Lower leg skin (tissue), 4 donors: ENCODE measurements around the gene DLD. TPM values are rescaled to one million over a fixed set of nuclear protein-coding genes. Genes with fewer than 3 reads are reported as not detected.

ENCODE experiments used
- DNase-seq, 2 donors: peaks; one replicate each; pipeline ENCODE4 v3.0.0-alpha.2; 2019; ENCODE audit warnings: low spot score in 2 of 2
- H3K4me3 ChIP-seq: fragments of 200-600 bp; sonication (generic); 2 replicates; pipeline ENCODE4 v1.5.1; 2017; ENCODE audit warnings: mild to moderate bottlenecking, low read depth; ENCODE audit not compliant: poor library complexity, severe bottlenecking
- CTCF ChIP-seq, 3 donors: fragments of 450-650 bp; IDR thresholded peaks; one replicate each; pipeline ENCODE4 v1.5.1; 2016; ENCODE audit warnings: antibody characterized with exemption in 3 of 3, mild to moderate bottlenecking in 3 of 3, moderate library complexity in 2 of 3
- POLR2A ChIP-seq, 2 donors: fragments of 450-650 bp; IDR thresholded peaks; one replicate each; pipeline ENCODE4 v1.6.1; 2016 to 2017; ENCODE audit warnings: antibody characterized with exemption in 2 of 2, mild to moderate bottlenecking in 1 of 2, moderate library complexity in 1 of 2
- WGBS, 2 donors: methylation state at CpG; one replicate each; pipeline ENCODE4 v1.1.5; 2018; 5-methylcytosine and 5-hydroxymethylcytosine counted together
- intact Hi-C: fragments of 100-400 bp; cut with DNase I; formaldehyde crosslinking; loops from one replicate; pipeline ENCODE4 v1.15.0; 2023; ENCODE audit warnings: low total_unique reads
- total RNA-seq, 4 donors: library from RNA; depleted of rRNA; stranded (reverse); fragments of >200 nt; gene quantifications; one replicate each; pipeline ENCODE4 v1.1.0, GENCODE V29; 2016

Gene DLD
- total RNA-seq, 4 donors from 2014 or later: 52.2 to 139 (median 69.7) TPM

GRCh38 chr7:107926481-107926880 is 35.5 kb downstream of the DLD start:
- H3K4me3 ChIP-seq: no peak overlapping the region
- DNase-seq: no peak
- TF ChIP-seq CTCF (IDR thresholded peaks at IDR 0.05) (no peak), POLR2A (IDR thresholded peaks at IDR 0.05) (no peak)
- intact Hi-C loops: no loop called here
- 92 to 93% methylated on average over 1 of the region's 1 CpG for WGBS, 2 donors

GRCh38 chr7:107931740-107932515 is 40.9 kb downstream of the DLD start:
- H3K4me3 ChIP-seq: no peak overlapping the region
- intact Hi-C loops: no loop called here
- no peak for DNase-seq
- WGBS, 2 donors: 66 to 76% methylated on average over 5 of the region's 5 CpGs
- TF ChIP-seq CTCF (IDR thresholded peaks at IDR 0.05): no peak
- no peak for TF ChIP-seq POLR2A (IDR thresholded peaks at IDR 0.05)

- DNase-seq: no peak
- intact Hi-C loops: no loop called here
- TF ChIP-seq POLR2A (IDR thresholded peaks at IDR 0.05) (no peak), CTCF (IDR thresholded peaks at IDR 0.05) (no peak)
- WGBS, 2 donors: 70 to 75% methylated on average over 2 of the region's 2 CpGs
- H3K4me3 ChIP-seq: no peak overlapping the region
These were observed 41.8 kb downstream of the DLD start for GRCh38 chr7:107932805-107933204.

- no peak overlapping the region for H3K4me3 ChIP-seq
- TF ChIP-seq CTCF (IDR thresholded peaks at IDR 0.05) (no peak), POLR2A (IDR thresholded peaks at IDR 0.05) (no peak)
- WGBS, 2 donors: 64 to 70% methylated on average over 6 of the region's 6 CpGs
- intact Hi-C loops: no loop called here
- DNase-seq: no peak
These were observed 42.5 kb downstream of the DLD start for GRCh38 chr7:107933386-107934013.

GRCh38 chr7:107934991-107935770 is 44.2 kb downstream of the DLD start:
- H3K4me3 ChIP-seq: no peak overlapping the region
- 91 to 98% methylated on average over 8 of the region's 8 CpGs for WGBS, 2 donors
- intact Hi-C loops: no loop called here
- no peak for DNase-seq
- no peak for TF ChIP-seq CTCF (IDR thresholded peaks at IDR 0.05)
- TF ChIP-seq POLR2A (IDR thresholded peaks at IDR 0.05): no peak
